Thyroid gland (tissue), 4 donors: ENCODE data around the gene SLC15A2. TPM values are rescaled to one million over a fixed set of nuclear protein-coding genes. Genes with fewer than 3 reads are reported as not detected.

Source experiments
- DNase-seq, 2 donors: peaks; one replicate each; pipeline ENCODE4 v3.0.0-alpha.2; 2019
- H3K27ac ChIP-seq, 3 donors: fragments of 200-600 bp; sonication (generic); 1 replicate in 2 of 3; 2 replicates in 1 of 3; pipeline ENCODE4 v1.5.1; 2016 to 2019; ENCODE audit warnings: mild to moderate bottlenecking in 1 of 3, moderate library complexity in 1 of 3
- H3K27me3 ChIP-seq: fragments of 200-600 bp; sonication (generic); one replicate; pipeline ENCODE4 v1.5.1; 2019
- H3K36me3 ChIP-seq, 2 donors: fragments of 200-600 bp; sonication (generic); one replicate each; pipeline ENCODE4 v1.5.1; 2016 to 2019
- H3K4me1 ChIP-seq, 2 donors: fragments of 200-600 bp; sonication (generic); one replicate each; pipeline ENCODE4 v1.5.1; 2017 to 2019
- H3K4me3 ChIP-seq, 3 donors: fragments of 200-600 bp; sonication (generic); replicated peaks in 1 of 3; 1 replicate in 2 of 3; 2 replicates in 1 of 3; pipeline ENCODE4 v1.5.1; 2016; ENCODE audit warnings: mild to moderate bottlenecking in 1 of 3
- H3K9me3 ChIP-seq: fragments of 200-600 bp; sonication (generic); one replicate; pipeline ENCODE4 v1.5.1; 2017
- CTCF ChIP-seq, 6 experiments: fragments of 200-600 bp in 3 of 6; fragments of 450-650 bp in 3 of 6; sonication (generic) in 3 of 6; IDR thresholded peaks; one replicate each; pipeline ENCODE4 v1.5.1; 2016 to 2019; ENCODE audit warnings: antibody characterized with exemption in 6 of 6, mild to moderate bottlenecking in 2 of 6, inconsistent platforms in 1 of 6, moderate library complexity in 1 of 6
- POLR2A ChIP-seq, 2 donors: fragments of 450-650 bp; IDR thresholded peaks; one replicate each; pipeline ENCODE4 v1.6.1; 2017; ENCODE audit warnings: antibody characterized with exemption in 2 of 2, mild to moderate bottlenecking in 2 of 2, moderate library complexity in 1 of 2
- WGBS, 2 donors: methylation state at CpG; one replicate each; pipeline ENCODE4 v1.1.5; 2017; 5-methylcytosine and 5-hydroxymethylcytosine counted together
- intact Hi-C: fragments of 100-400 bp; cut with DNase I; formaldehyde crosslinking; loops from one replicate; pipeline ENCODE4 v1.15.1; 2023
- total RNA-seq, 4 donors: library from RNA; depleted of rRNA; stranded (reverse); fragments of >200 nt; gene quantifications; one replicate each; pipeline ENCODE4 v1.2.3, GENCODE V29; 2016

The SLC15A2 gene
- total RNA-seq, 4 donors from 2014 or later: 3.5 to 10.2 (median 8.7) TPM

GRCh38 chr3:121942116-121942786 is 48.0 kb downstream of the SLC15A2 start:
- WGBS, 2 donors: 37 to 54% methylated on average over 4 of the region's 4 CpGs
- peak; percentile 54 to 63 for DNase-seq
- Histone ChIP-seq H3K27ac (peak overlapping the region in 1 of 3 donors; percentile 2), H3K9me3 (no peaks in the 10 kb centered on the region), H3K36me3 (no peaks in the 10 kb centered on the region), H3K4me1 (peaks cover 0 to 3% of the 10 kb centered on the region in 2 donors), H3K4me3 (no peak overlapping the region), H3K27me3 (no peaks in the 10 kb centered on the region)
- intact Hi-C loops: no loop called here
- no peak for TF ChIP-seq POLR2A (IDR thresholded peaks at IDR 0.05)
- no peak for TF ChIP-seq CTCF (IDR thresholded peaks at IDR 0.05)

GRCh38 chr3:121943431-121943830 is 49.2 kb downstream of the SLC15A2 start:
- H3K27me3 ChIP-seq: no peaks in the 10 kb centered on the region
- no peak overlapping the region for H3K4me3 ChIP-seq
- DNase-seq: no peak
- H3K9me3 ChIP-seq: no peaks in the 10 kb centered on the region
- no peak for TF ChIP-seq CTCF (IDR thresholded peaks at IDR 0.05)
- H3K36me3 ChIP-seq: no peaks in the 10 kb centered on the region
- intact Hi-C loops: no loop called here
- H3K4me1 ChIP-seq: peaks cover 0 to 3% of the 10 kb centered on the region in 2 donors
- H3K27ac ChIP-seq: no peak overlapping the region

GRCh38 chr3:121948641-121949040 is 54.4 kb downstream of the SLC15A2 start:
- WGBS, 2 donors: 96 to 97% methylated on average over 1 of the region's 1 CpG
- no peaks in the 10 kb centered on the region for H3K4me1 ChIP-seq
- no peaks in the 10 kb centered on the region for H3K27me3 ChIP-seq
- intact Hi-C loops: no loop called here
- H3K4me3 ChIP-seq: no peak overlapping the region
- H3K9me3 ChIP-seq: no peaks in the 10 kb centered on the region
- no peak for TF ChIP-seq POLR2A (IDR thresholded peaks at IDR 0.05)
- H3K27ac ChIP-seq: no peak overlapping the region
- H3K36me3 ChIP-seq: no peaks in the 10 kb centered on the region
- no peak for DNase-seq

- DNase-seq: no peak
- 50 to 78% methylated on average over 1 of the region's 1 CpG for WGBS, 2 donors
- Histone ChIP-seq H3K27ac (no peak overlapping the region), H3K27me3 (no peaks in the 10 kb centered on the region), H3K4me1 (no peaks in the 10 kb centered on the region), H3K36me3 (no peaks in the 10 kb centered on the region), H3K4me3 (no peak overlapping the region), H3K9me3 (no peaks in the 10 kb centered on the region)
- TF ChIP-seq CTCF (IDR thresholded peaks at IDR 0.05) (no peak), POLR2A (IDR thresholded peaks at IDR 0.05) (no peak)
- intact Hi-C loops: no loop called here
Observed at GRCh38 chr3:121951291-121951919, 57.2 kb downstream of the SLC15A2 start.

GRCh38 chr3:121956363-121956762 is 62.2 kb downstream of the SLC15A2 start:
- intact Hi-C loops: no loop called here
- Histone ChIP-seq H3K27me3 (no peaks in the 10 kb centered on the region), H3K4me3 (no peak overlapping the region), H3K4me1 (no peaks in the 10 kb centered on the region), H3K36me3 (no peaks in the 10 kb centered on the region), H3K27ac (no peak overlapping the region), H3K9me3 (no peaks in the 10 kb centered on the region)
- TF ChIP-seq POLR2A (IDR thresholded peaks at IDR 0.05) (no peak), CTCF (IDR thresholded peaks at IDR 0.05) (no peak)
- DNase-seq: no peak
- WGBS, 2 donors: 76 to 85% methylated on average over 3 of the region's 3 CpGs
